HEK293 (cell line): Measurements from ENCODE around the gene CELF4.

Experiments
- CTCF ChIA-PET: fragments of 350-600 bp; formaldehyde crosslinking; extraction: SDS; loops from one replicate; lab custom pipeline; 2021; ENCODE audit warnings: antibody characterized with exemption; lab: Yijun Ruan, JAX
- POLR2A ChIA-PET: fragments of 300-600 bp; formaldehyde crosslinking; extraction: SDS; loops from one replicate; lab custom pipeline; 2020; ENCODE audit warnings: antibody characterized with exemption, inconsistent platforms; lab: Yijun Ruan, JAX
- H3K27ac ChIP-seq: fragments of 200-500 bp; sonication (Bioruptor generic); 2 replicates; pipeline ENCODE4 v1.5.1; 2014; ENCODE audit warnings: low read depth, low read length, control low read depth, inconsistent platforms; ENCODE audit errors: extremely low read depth
- H3K36me3 ChIP-seq, 2 experiments: fragments of 200-500 bp in 1 of 2; sonication (Bioruptor generic) in 1 of 2; 1 replicate in 1 of 2; 2 replicates in 1 of 2; pipeline ENCODE4 v1.5.1; 2014 to 2017; ENCODE audit warnings: inconsistent platforms in 2 of 2, low read length in 2 of 2; ENCODE audit not compliant: control insufficient read depth in 2 of 2, insufficient read depth in 1 of 2
- H3K4me1 ChIP-seq: fragments of 200-500 bp; sonication (Bioruptor generic); 2 replicates; pipeline ENCODE4 v1.5.1; 2014; ENCODE audit warnings: mild to moderate bottlenecking, low read length, inconsistent platforms; ENCODE audit not compliant: control insufficient read depth, insufficient read depth
- H3K4me3 ChIP-seq: 2 replicates; pipeline ENCODE4 v1.5.1; 2011; ENCODE audit warnings: low read depth, mild to moderate bottlenecking, control low read depth, low read length, moderate library complexity
- H3K9me3 ChIP-seq: fragments of 200-500 bp; sonication (Bioruptor generic); 2 replicates; pipeline ENCODE4 v1.5.1; 2014; ENCODE audit warnings: low read depth, low read length, inconsistent platforms; ENCODE audit not compliant: control insufficient read depth, insufficient read depth
- BCL11A ChIP-seq: fragments of 450-650 bp; formaldehyde crosslinking; IDR thresholded peaks from 2 replicates; pipeline ENCODE4 v1.5.1; 2016; ENCODE audit warnings: low read depth, missing biosample characterization, missing genetic modification characterization
- IKZF3 ChIP-seq: fragments of 450-650 bp; IDR thresholded peaks from 2 replicates; pipeline ENCODE4 v1.5.0; 2018; ENCODE audit warnings: missing biosample characterization, mild to moderate bottlenecking, missing genetic modification characterization, moderate library complexity
- PRDM10 ChIP-seq: fragments of 450-650 bp; formaldehyde crosslinking; IDR thresholded peaks from 2 replicates; pipeline ENCODE4 v1.5.1; 2016; ENCODE audit warnings: missing biosample characterization, missing genetic modification characterization
- TCF7L2 ChIP-seq: IDR thresholded peaks from 2 replicates; pipeline ENCODE4 v1.6.1; 2011; ENCODE audit warnings: low read depth, mild to moderate bottlenecking, inconsistent platforms, low read length, moderate library complexity, borderline replicate concordance
- ZBTB20 ChIP-seq: fragments of 450-650 bp; formaldehyde crosslinking; IDR thresholded peaks from 2 replicates; pipeline ENCODE4 v1.5.1; 2016; ENCODE audit warnings: missing biosample characterization, missing genetic modification characterization
- ZEB2 ChIP-seq: fragments of 450-650 bp; formaldehyde crosslinking; IDR thresholded peaks from 2 replicates; pipeline ENCODE4 v1.5.1; 2016; ENCODE audit warnings: missing biosample characterization, missing genetic modification characterization
- ZFHX2 ChIP-seq: fragments of 450-650 bp; formaldehyde crosslinking; conservative IDR thresholded peaks from 2 replicates; pipeline ENCODE4 v1.5.1; 2016; ENCODE audit warnings: missing biosample characterization, missing genetic modification characterization
- ZFP3 ChIP-seq: fragments of 450-650 bp; formaldehyde crosslinking; IDR thresholded peaks from 2 replicates; pipeline ENCODE4 v1.5.1; 2016; ENCODE audit warnings: low read depth, missing biosample characterization, missing genetic modification characterization
- ZFP41 ChIP-seq: fragments of 450-650 bp; formaldehyde crosslinking; IDR thresholded peaks from 2 replicates; pipeline ENCODE4 v1.5.1; 2016; ENCODE audit warnings: missing biosample characterization, missing genetic modification characterization, borderline replicate concordance
- ZNF133 ChIP-seq: fragments of 450-650 bp; formaldehyde crosslinking; IDR thresholded peaks from 2 replicates; pipeline ENCODE4 v1.5.1; 2016; ENCODE audit warnings: missing biosample characterization, missing genetic modification characterization
- ZNF366 ChIP-seq: fragments of 450-650 bp; formaldehyde crosslinking; conservative IDR thresholded peaks from 2 replicates; pipeline ENCODE4 v1.5.1; 2016; ENCODE audit warnings: missing biosample characterization, missing genetic modification characterization
- ZNF394 ChIP-seq: fragments of 450-650 bp; formaldehyde crosslinking; IDR thresholded peaks from 2 replicates; pipeline ENCODE4 v1.5.1; 2016; ENCODE audit warnings: missing biosample characterization, missing genetic modification characterization, mild to moderate bottlenecking, moderate library complexity, borderline replicate concordance
- ZNF529 ChIP-seq: fragments of 450-650 bp; formaldehyde crosslinking; IDR thresholded peaks from 2 replicates; pipeline ENCODE4 v1.5.1; 2017; ENCODE audit warnings: missing genetic modification characterization, missing biosample characterization; ENCODE audit not compliant: insufficient replicate concordance
- ZNF639 ChIP-seq: fragments of 450-650 bp; formaldehyde crosslinking; IDR thresholded peaks from 2 replicates; pipeline ENCODE4 v1.5.1; 2016; ENCODE audit warnings: missing biosample characterization, missing genetic modification characterization
- ZNF777 ChIP-seq: fragments of 450-650 bp; formaldehyde crosslinking; IDR thresholded peaks from 2 replicates; pipeline ENCODE4 v1.5.1; 2017; ENCODE audit warnings: missing biosample characterization, missing genetic modification characterization, borderline replicate concordance
- ZNF785 ChIP-seq: fragments of 450-650 bp; formaldehyde crosslinking; IDR thresholded peaks from 2 replicates; pipeline ENCODE4 v1.5.1; 2016; ENCODE audit warnings: missing biosample characterization, missing genetic modification characterization
- TF ChIP-seq, protein P1 (sequence below): fragments of 450-650 bp; formaldehyde crosslinking; IDR thresholded peaks from 2 replicates; pipeline ENCODE4 v1.5.1; 2017; ENCODE audit warnings: missing biosample characterization, missing genetic modification characterization
- TF ChIP-seq, protein P2 (sequence below): fragments of 450-650 bp; formaldehyde crosslinking; IDR thresholded peaks from 2 replicates; pipeline ENCODE4 v1.5.1; 2016; ENCODE audit warnings: missing biosample characterization, missing genetic modification characterization

CELF4 gene

DNA sequence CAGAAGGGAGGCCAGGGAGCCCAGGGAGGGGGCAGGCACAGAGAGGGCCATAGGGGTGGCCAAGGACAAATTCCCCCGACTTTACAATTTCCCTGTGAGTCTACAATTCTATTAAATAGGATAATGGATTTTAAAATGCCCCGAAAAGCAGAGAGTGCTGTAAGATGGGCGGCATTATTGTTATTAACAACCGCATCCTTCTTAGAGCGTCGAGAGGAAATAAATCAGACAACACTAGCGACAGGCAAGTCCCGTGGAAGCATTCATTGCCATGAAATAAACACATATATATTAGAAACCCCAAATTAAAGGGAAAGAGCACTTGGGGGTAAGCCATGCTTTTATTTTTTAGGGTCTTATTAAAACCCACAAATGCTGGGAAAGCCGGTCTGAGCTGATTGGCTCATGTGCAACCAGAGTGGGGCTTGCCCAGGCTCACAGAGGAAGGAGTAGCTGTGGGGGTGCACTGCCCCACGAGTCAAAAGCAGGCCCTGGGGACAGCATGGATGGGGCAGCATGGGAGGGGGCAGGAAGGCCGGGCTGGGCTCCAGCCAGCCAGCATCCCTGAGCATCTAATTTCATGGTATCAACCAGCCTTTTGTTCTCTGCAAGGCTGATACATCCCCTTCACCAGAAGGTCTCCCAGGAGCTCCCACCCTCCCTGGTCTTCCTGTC is 187.1 kb downstream of the CELF4 start:
- POLR2A ChIA-PET: interaction anchor here (0.6 kb wide), 1 partner anchor 1878 kb away, joined by 3 read pairs; no protein-coding TSS in a partner anchor
- Histone ChIP-seq H3K4me1 (no peaks in the 10 kb centered on the region), H3K4me3 (no peak overlapping the region), H3K9me3 (no peaks in the 10 kb centered on the region), H3K36me3 (no peaks in the 10 kb centered on the region), H3K27ac (no peak overlapping the region)
- TF ChIP-seq ZFHX2 (tag by site-specific recombination): no peak
- TF ChIP-seq ZNF133 (tag by site-specific recombination): no peak
- TF ChIP-seq BCL11A (tag by site-specific recombination): no peak
- TF ChIP-seq ZEB2: no peak
- TF ChIP-seq IKZF3 (tag by site-specific recombination): no peak
- no peak for TF ChIP-seq ZNF639
- no peak for TF ChIP-seq ZNF529 (tag by site-specific recombination)
- no peak for TF ChIP-seq ZFP3
- TF ChIP-seq TCF7L2: no peak
- TF ChIP-seq PRDM10: no peak
- TF ChIP-seq ZBTB20 (tag by site-specific recombination): no peak
- TF ChIP-seq ZNF777 (tag by site-specific recombination): no peak
- CTCF ChIA-PET: no interaction called here

- ChIA-PET POLR2A (no interaction called here), CTCF (no interaction called here)
- no peaks in the 10 kb centered on the region for H3K4me1 ChIP-seq
These were observed 190.4 kb downstream of the CELF4 start for GRCh38 chr18:37375181-37375580.

More at GRCh38 chr18:37375181-37375580, 190.4 kb downstream of the CELF4 start:
- no peak overlapping the region for H3K27ac ChIP-seq
- TF ChIP-seq, protein P1, sequence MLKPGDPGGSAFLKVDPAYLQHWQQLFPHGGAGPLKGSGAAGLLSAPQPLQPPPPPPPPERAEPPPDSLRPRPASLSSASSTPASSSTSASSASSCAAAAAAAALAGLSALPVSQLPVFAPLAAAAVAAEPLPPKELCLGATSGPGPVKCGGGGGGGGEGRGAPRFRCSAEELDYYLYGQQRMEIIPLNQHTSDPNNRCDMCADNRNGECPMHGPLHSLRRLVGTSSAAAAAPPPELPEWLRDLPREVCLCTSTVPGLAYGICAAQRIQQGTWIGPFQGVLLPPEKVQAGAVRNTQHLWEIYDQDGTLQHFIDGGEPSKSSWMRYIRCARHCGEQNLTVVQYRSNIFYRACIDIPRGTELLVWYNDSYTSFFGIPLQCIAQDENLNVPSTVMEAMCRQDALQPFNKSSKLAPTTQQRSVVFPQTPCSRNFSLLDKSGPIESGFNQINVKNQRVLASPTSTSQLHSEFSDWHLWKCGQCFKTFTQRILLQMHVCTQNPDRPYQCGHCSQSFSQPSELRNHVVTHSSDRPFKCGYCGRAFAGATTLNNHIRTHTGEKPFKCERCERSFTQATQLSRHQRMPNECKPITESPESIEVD: no peak
- TF ChIP-seq ZNF133 (tag by site-specific recombination): no peak
- no peak for TF ChIP-seq ZNF394
- TF ChIP-seq ZNF785 (tag by site-specific recombination): no peak
- TF ChIP-seq ZFP41 (tag by site-specific recombination): no peak
- TF ChIP-seq, protein P2, sequence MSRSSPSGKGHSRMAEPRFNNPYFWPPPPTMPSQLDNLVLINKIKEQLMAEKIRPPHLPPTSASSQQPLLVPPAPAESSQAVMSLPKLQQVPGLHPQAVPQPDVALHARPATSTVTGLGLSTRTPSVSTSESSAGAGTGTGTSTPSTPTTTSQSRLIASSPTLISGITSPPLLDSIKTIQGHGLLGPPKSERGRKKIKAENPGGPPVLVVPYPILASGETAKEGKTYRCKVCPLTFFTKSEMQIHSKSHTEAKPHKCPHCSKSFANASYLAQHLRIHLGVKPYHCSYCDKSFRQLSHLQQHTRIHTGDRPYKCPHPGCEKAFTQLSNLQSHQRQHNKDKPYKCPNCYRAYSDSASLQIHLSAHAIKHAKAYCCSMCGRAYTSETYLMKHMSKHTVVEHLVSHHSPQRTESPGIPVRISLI: no peak
- no peak for TF ChIP-seq ZNF366 (tag by site-specific recombination)
- TF ChIP-seq, all 188 proteins: peak for 0
- Histone ChIP-seq H3K4me3 (no peak overlapping the region), H3K9me3 (no peaks in the 10 kb centered on the region), H3K36me3 (no peaks in the 10 kb centered on the region)
